Endothelial cell of umbilical vein (primary cell): Measurements from ENCODE around the gene TMEM269. TPM values are rescaled to one million over a fixed set of nuclear protein-coding genes. Genes with fewer than 3 reads are reported as not detected.
"Not testable (repeated sequence)": the region's sequence is repeated elsewhere in the genome, so short reads cannot be mapped to it uniquely, and the experiment has no call there.

Experiments
- BruUV-seq: library from RNA; stranded (reverse); fragments of 400-500 nt; replicated peaks from 2 replicates; lab custom pipeline; 2021; lab: Mats Ljungman, UMichigan
- CTCF ChIA-PET: fragments of 300-600, 350-600 bp; sonication (Branson Sonifier 250); formaldehyde crosslinking; loops from one replicate; lab custom pipeline; 2021; ENCODE audit warnings: antibody characterized with exemption, inconsistent platforms; lab: Charles Lee
- POLR2A ChIA-PET: fragments of 300-600, 350-600 bp; sonication (Branson Sonifier 250); formaldehyde crosslinking; loops from one replicate; lab custom pipeline; 2021; ENCODE audit warnings: antibody characterized with exemption, inconsistent platforms; lab: Charles Lee
- DNase-seq: peaks from one replicate; pipeline ENCODE4 v3.0.0-alpha.2; 2011; ENCODE audit warnings: low read depth, low spot score
- FAIRE-seq: peaks from 2 replicates; lab custom pipeline; 2011; peaks lifted over from hg19 to GRCh38; lab: Jason Lieb, UNC
- H2AFZ ChIP-seq: 2 replicates; pipeline ENCODE4 v1.6.0; 2012; ENCODE audit warnings: low read depth, low read length, control low read depth, inconsistent platforms
- H3K27ac ChIP-seq: 2 replicates; pipeline ENCODE4 v1.5.1; 2011; ENCODE audit warnings: low read depth, mild to moderate bottlenecking, control low read depth, low read length, moderate library complexity; ENCODE audit not compliant: insufficient read depth
- H3K27me3 ChIP-seq, 2 experiments: 2 replicates each; pipeline versions ENCODE4 v1.6.0 to v1.6.1; 2011; ENCODE audit warnings: low read length in 2 of 2, mixed read lengths in 1 of 2; ENCODE audit not compliant: control insufficient read depth in 2 of 2, insufficient read depth in 2 of 2
- H3K36me3 ChIP-seq, 2 experiments: 2 replicates in 1 of 2; 3 replicates in 1 of 2; pipeline ENCODE4 v1.5.1; 2011; ENCODE audit warnings: low read length in 2 of 2, mild to moderate bottlenecking in 1 of 2, moderate library complexity in 1 of 2; ENCODE audit not compliant: control insufficient read depth in 2 of 2, insufficient read depth in 2 of 2; ENCODE audit errors: extremely low read depth in 1 of 2
- H3K4me1 ChIP-seq: 3 replicates; pipeline ENCODE4 v1.5.1; 2011; ENCODE audit warnings: mild to moderate bottlenecking, low read length; ENCODE audit not compliant: control insufficient read depth, insufficient read depth; ENCODE audit errors: extremely low read depth
- H3K4me2 ChIP-seq: 2 replicates; pipeline ENCODE4 v1.6.1; 2011; ENCODE audit warnings: low read length, control low read depth, mixed read lengths; ENCODE audit not compliant: insufficient read depth
- H3K4me3 ChIP-seq, 3 experiments: fragments of 200-600 bp in 1 of 3; sonication (generic), shearing (Covaris generic) in 1 of 3; replicated peaks in 1 of 3; 2 replicates each; pipeline ENCODE4 v1.5.1; 2011 to 2016; ENCODE audit warnings: control low read depth in 3 of 3, low read length in 3 of 3, mild to moderate bottlenecking in 2 of 3, inconsistent platforms in 1 of 3, low read depth in 1 of 3, moderate library complexity in 1 of 3; ENCODE audit not compliant: insufficient read depth in 1 of 3
- H3K79me2 ChIP-seq: 2 replicates; pipeline ENCODE4 v1.6.0; 2012; ENCODE audit warnings: low read length, inconsistent platforms; ENCODE audit not compliant: control insufficient read depth, insufficient read depth
- H3K9ac ChIP-seq: replicated peaks from 2 replicates; pipeline ENCODE3; 2011; ENCODE audit warnings: low read length, control low read depth; ENCODE audit not compliant: insufficient read depth; ENCODE audit errors: extremely low read depth
- H3K9me1 ChIP-seq: replicated peaks from 3 replicates; pipeline ENCODE4 v1.6.0; 2011; ENCODE audit warnings: mild to moderate bottlenecking, low read length; ENCODE audit not compliant: control insufficient read depth, insufficient read depth; ENCODE audit errors: extremely low read depth
- H3K9me3 ChIP-seq: replicated peaks from 2 replicates; pipeline ENCODE4 v1.5.1; 2012; ENCODE audit warnings: low read length, inconsistent platforms; ENCODE audit not compliant: control insufficient read depth, insufficient read depth
- H4K20me1 ChIP-seq: replicated peaks from 2 replicates; pipeline ENCODE3; 2011; ENCODE audit warnings: mild to moderate bottlenecking, low read length; ENCODE audit not compliant: control insufficient read depth, insufficient read depth; ENCODE audit errors: extremely low read depth
- CTCF ChIP-seq, 2 donors: IDR thresholded peaks; 1 replicate in 1 of 2; 2 replicates in 1 of 2; pipeline ENCODE4 v1.5.1; 2011; ENCODE audit warnings: low read length in 2 of 2, mild to moderate bottlenecking in 2 of 2, moderate library complexity in 2 of 2, control low read depth in 1 of 2, inconsistent platforms in 1 of 2, low read depth in 1 of 2; ENCODE audit not compliant: insufficient read depth in 1 of 2; ENCODE audit errors: extremely low read depth in 1 of 2
- EZH2 ChIP-seq: IDR thresholded peaks from 2 replicates; pipeline ENCODE4 v1.6.1; 2012; ENCODE audit warnings: borderline replicate concordance, low read depth, mild to moderate bottlenecking, moderate library complexity, low read length, inconsistent platforms; ENCODE audit not compliant: severe bottlenecking
- FOS ChIP-seq: IDR thresholded peaks from 2 replicates; pipeline ENCODE4 v1.6.1; 2011; ENCODE audit warnings: mild to moderate bottlenecking, low read length, moderate library complexity, borderline replicate concordance; ENCODE audit not compliant: insufficient read depth
- GATA2 ChIP-seq: IDR thresholded peaks from 2 replicates; pipeline ENCODE4 v1.7.0; 2011; ENCODE audit warnings: low read depth, mild to moderate bottlenecking, moderate library complexity, mixed read lengths, low read length; ENCODE audit not compliant: insufficient read length, insufficient read depth
- JUN ChIP-seq: IDR thresholded peaks from 2 replicates; pipeline ENCODE4 v1.6.1; 2011; ENCODE audit warnings: borderline replicate concordance, low read depth; ENCODE audit not compliant: insufficient read length, insufficient read depth
- MAX ChIP-seq: IDR thresholded peaks from 2 replicates; pipeline ENCODE4 v1.6.1; 2011; ENCODE audit not compliant: insufficient read depth, insufficient read length
- MYC ChIP-seq: IDR thresholded peaks from one replicate; pipeline ENCODE4 v1.6.1; 2011; ENCODE audit warnings: mild to moderate bottlenecking, low read depth, low read length
- POLR2A ChIP-seq: IDR thresholded peaks from 2 replicates; pipeline ENCODE4 v1.6.1; 2012; ENCODE audit warnings: low read depth, mild to moderate bottlenecking, control low read depth, low read length
- POLR2AphosphoS5 ChIP-seq: IDR thresholded peaks from 2 replicates; pipeline ENCODE4 v1.6.1; 2012; ENCODE audit warnings: low read depth, mild to moderate bottlenecking, control low read depth, low read length, moderate library complexity; ENCODE audit not compliant: insufficient read depth
- dilution Hi-C: fragments of 300-500 bp; cut with MboI; formaldehyde crosslinking; loops from one replicate; pipeline ENCODE4 v1.15.0; 2019; ENCODE audit warnings: low sequenced_read_pairs; ENCODE audit not compliant: extremely low pct_ligation_motif_present
- intact Hi-C: fragments of 100-400 bp; cut with micrococcal nuclease; formaldehyde crosslinking; loops from one replicate; pipeline ENCODE4 v1.10.0; 2022
- polyA plus RNA-seq, 4 experiments: library from polyadenylated mRNA; depleted of rRNA in 3 of 4; stranded (reverse) in 3 of 4; unstranded in 1 of 4; fragments of >200 nt; gene quantifications; 2 replicates each; pipeline versions ENCODE4 v1.2.1 to v1.2.3, GENCODE V29; 2011 to 2012; ENCODE audit warnings: missing spikeins in 1 of 4
- total RNA-seq: library from RNA; stranded (reverse); gene quantifications from 2 replicates; pipeline ENCODE4 v1.2.3, GENCODE V29; 2021

TMEM269 gene
- total and polyA plus RNA-seq, 2 donors (not counting 3 experiments of a cell fraction or from before 2014, with no cell fraction given), result 0.03 TPM; not detected in 1

GRCh38 chr1:42807056-42807668 is 22.4 kb downstream of the TMEM269 start:
- Histone ChIP-seq H3K36me3 (no peaks in the 10 kb centered on the region), H3K4me2 (no peak overlapping the region), H3K27ac (no peak overlapping the region), H4K20me1 (no peaks in the 10 kb centered on the region), H3K9me3 (no peaks in the 10 kb centered on the region), H2AFZ (no peak overlapping the region), H3K9ac (no peak overlapping the region), H3K4me1 (no peaks in the 10 kb centered on the region), H3K79me2 (no peaks in the 10 kb centered on the region), H3K9me1 (no peaks in the 10 kb centered on the region), H3K27me3 (no peaks in the 10 kb centered on the region), H3K4me3 (no peak overlapping the region)
- intact Hi-C loops (no loop called here), dilution Hi-C loops (no loop called here)
- ChIA-PET POLR2A (no interaction called here), CTCF (interaction anchor here (1.2 kb wide), 1 partner anchor 29 kb away, joined by 6 read pairs; no protein-coding TSS in a partner anchor)
- DNase-seq (no peak), FAIRE-seq (no peak)
- TF ChIP-seq POLR2AphosphoS5 (no peak), EZH2 (no peak), JUN (no peak), MYC (no peak), GATA2 (no peak), FOS (no peak), CTCF (IDR thresholded peaks at IDR 0.05; ENCODE audit: extremely low read depth in 1 of 2, insufficient read depth in 1 of 2, low read depth in 1 of 2, low read length in 2 of 2) (no peak), POLR2A (no peak), MAX (no peak)
- BruUV-seq, result no TSS peak

- FAIRE-seq, H3K27ac ChIP-seq, POLR2A ChIA-PET, H2AFZ ChIP-seq, H3K4me2 ChIP-seq, H3K9ac ChIP-seq, DNase-seq, H3K27me3 ChIP-seq, BruUV-seq, dilution Hi-C loops, H3K79me2 ChIP-seq, H3K4me3 ChIP-seq, H3K9me1 ChIP-seq, CTCF ChIA-PET, H3K36me3 ChIP-seq, H4K20me1 ChIP-seq, H3K9me3 ChIP-seq, intact Hi-C loops: not testable (repeated sequence)
- peaks cover 18% of the 10 kb centered on the region for H3K4me1 ChIP-seq
Observed at GRCh38 chr1:42814815-42815214, 30.0 kb downstream of the TMEM269 start.
